Esophagus squamous epithelium (tissue), 5 donors: ENCODE data around the gene MT1A. TPM values are rescaled to one million over a fixed set of nuclear protein-coding genes. Genes with fewer than 3 reads are reported as not detected.
A peak's percentile ranks its signal among the peaks of the same experiment; 100 is the strongest.

Experiments
- DNase-seq: peaks from one replicate; lab custom pipeline; 2025; lab: John Stamatoyannopoulos, UW
- H3K27ac ChIP-seq, 4 donors: fragments of 200-600 bp; sonication (generic); one replicate each; pipeline ENCODE4 v1.5.1; 2016 to 2019; ENCODE audit warnings: mild to moderate bottlenecking in 1 of 4
- H3K27me3 ChIP-seq, 4 donors: fragments of 200-600 bp; sonication (generic); 1 replicate in 3 of 4; 2 replicates in 1 of 4; pipeline versions ENCODE4 v1.5.1 to v1.6.0; 2017 to 2021; ENCODE audit warnings: antibody characterized with exemption in 1 of 4
- H3K36me3 ChIP-seq, 3 donors: fragments of 200-600 bp; sonication (generic); one replicate each; pipeline ENCODE4 v1.5.1; 2016 to 2019
- H3K4me1 ChIP-seq, 3 donors: fragments of 200-600 bp; sonication (generic); one replicate each; pipeline ENCODE4 v1.5.1; 2017 to 2019
- H3K4me3 ChIP-seq, 4 donors: fragments of 200-600 bp; sonication (generic); 1 replicate in 3 of 4; 2 replicates in 1 of 4; pipeline ENCODE4 v1.5.1; 2016 to 2019; ENCODE audit warnings: mild to moderate bottlenecking in 2 of 4, moderate library complexity in 1 of 4
- H3K9me3 ChIP-seq, 3 donors: fragments of 200-600 bp; sonication (generic); one replicate each; pipeline ENCODE4 v1.5.1; 2016 to 2019
- POLR2A ChIP-seq, 4 donors: fragments of 450-650 bp; IDR thresholded peaks; one replicate each; pipeline ENCODE4 v1.6.1; 2017; ENCODE audit warnings: antibody characterized with exemption in 4 of 4, mild to moderate bottlenecking in 4 of 4, moderate library complexity in 3 of 4
- WGBS, 2 donors: methylation state at CpG; one replicate each; pipeline ENCODE4 v1.1.5; 2018; 5-methylcytosine and 5-hydroxymethylcytosine counted together
- intact Hi-C: fragments of 100-400 bp; cut with DNase I; formaldehyde crosslinking; loops from one replicate; pipeline ENCODE4 v1.15.0; 2022
- total RNA-seq, 4 donors: library from RNA; depleted of rRNA; stranded (reverse); fragments of >200 nt; gene quantifications; one replicate each; pipeline ENCODE4 v1.1.0, GENCODE V29; 2016
- TF ChIP-seq, protein P1 (sequence below), 6 experiments: fragments of 450-650 bp in 4 of 6; fragments of 200-600 bp in 2 of 6; sonication (generic) in 2 of 6; IDR thresholded peaks; one replicate each; pipeline ENCODE4 v1.5.1; 2016 to 2019; ENCODE audit warnings: antibody characterized with exemption in 6 of 6, mild to moderate bottlenecking in 4 of 6, moderate library complexity in 4 of 6
- donor health status: DM: yes; HTN: yes; CAD: no.

MT1A gene
- total RNA-seq, 4 donors from 2014 or later = 3.3 to 34.2 (median 5.3) TPM; not detected in 1

DNA sequence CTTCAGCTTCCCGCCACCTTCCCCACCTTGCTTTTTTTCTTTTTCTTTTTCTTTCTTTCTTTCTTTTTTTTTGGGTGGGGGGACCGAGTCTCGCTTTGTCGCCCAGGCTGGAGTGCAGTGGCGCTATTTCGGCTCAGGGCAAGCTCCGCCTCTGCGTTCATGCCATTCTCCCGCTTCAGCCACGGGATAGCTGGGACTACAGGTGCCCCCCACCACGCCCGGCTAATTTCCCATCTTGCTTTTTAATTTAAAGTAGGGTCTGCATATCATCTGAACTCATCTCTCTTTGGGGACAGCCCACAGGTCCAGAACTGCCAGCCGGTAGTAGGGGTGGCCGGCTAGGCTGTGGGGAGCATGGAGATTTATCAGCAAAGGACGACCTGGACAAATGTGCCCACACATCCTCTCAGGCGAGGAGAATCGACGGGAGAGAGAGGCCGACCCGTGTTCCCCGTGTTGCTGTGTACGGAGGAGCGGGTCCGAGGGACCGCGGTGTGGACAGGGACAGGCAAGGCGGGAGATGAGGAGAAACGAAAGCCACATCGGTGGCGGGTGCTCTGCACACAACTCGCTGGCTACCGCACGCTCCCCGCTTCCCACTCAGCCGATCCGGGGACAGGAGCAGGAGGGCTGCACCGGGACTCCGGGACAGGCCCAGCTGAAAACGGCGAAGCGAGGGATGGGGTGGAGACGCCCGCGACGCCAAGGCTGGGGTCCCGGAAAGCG lies 3.6 kb upstream of the MT1A start:
- H3K36me3 ChIP-seq = no peaks in the 10 kb centered on the region
- no peak overlapping the region for H3K27ac ChIP-seq
- H3K9me3 ChIP-seq = no peaks in the 10 kb centered on the region
- H3K4me3 ChIP-seq = peak overlapping the region in 2 of 4 donors; percentile 34 to 51
- DNase-seq = no peak
- TF ChIP-seq POLR2A (IDR thresholded peaks at IDR 0.05) = no peak
- TF ChIP-seq, protein P1, sequence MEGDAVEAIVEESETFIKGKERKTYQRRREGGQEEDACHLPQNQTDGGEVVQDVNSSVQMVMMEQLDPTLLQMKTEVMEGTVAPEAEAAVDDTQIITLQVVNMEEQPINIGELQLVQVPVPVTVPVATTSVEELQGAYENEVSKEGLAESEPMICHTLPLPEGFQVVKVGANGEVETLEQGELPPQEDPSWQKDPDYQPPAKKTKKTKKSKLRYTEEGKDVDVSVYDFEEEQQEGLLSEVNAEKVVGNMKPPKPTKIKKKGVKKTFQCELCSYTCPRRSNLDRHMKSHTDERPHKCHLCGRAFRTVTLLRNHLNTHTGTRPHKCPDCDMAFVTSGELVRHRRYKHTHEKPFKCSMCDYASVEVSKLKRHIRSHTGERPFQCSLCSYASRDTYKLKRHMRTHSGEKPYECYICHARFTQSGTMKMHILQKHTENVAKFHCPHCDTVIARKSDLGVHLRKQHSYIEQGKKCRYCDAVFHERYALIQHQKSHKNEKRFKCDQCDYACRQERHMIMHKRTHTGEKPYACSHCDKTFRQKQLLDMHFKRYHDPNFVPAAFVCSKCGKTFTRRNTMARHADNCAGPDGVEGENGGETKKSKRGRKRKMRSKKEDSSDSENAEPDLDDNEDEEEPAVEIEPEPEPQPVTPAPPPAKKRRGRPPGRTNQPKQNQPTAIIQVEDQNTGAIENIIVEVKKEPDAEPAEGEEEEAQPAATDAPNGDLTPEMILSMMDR (IDR thresholded peaks at IDR 0.05) = no peak
- peaks cover 3 to 86% (median 9%) of the 10 kb centered on the region in 4 donors for H3K27me3 ChIP-seq
- intact Hi-C loops = no loop called here
- H3K4me1 ChIP-seq = peaks cover 16 to 64% (median 29%) of the 10 kb centered on the region in 3 donors
- 19 to 40% methylated on average over 16 to 32 of the region's 47 CpGs for WGBS, 2 donors

DNA sequence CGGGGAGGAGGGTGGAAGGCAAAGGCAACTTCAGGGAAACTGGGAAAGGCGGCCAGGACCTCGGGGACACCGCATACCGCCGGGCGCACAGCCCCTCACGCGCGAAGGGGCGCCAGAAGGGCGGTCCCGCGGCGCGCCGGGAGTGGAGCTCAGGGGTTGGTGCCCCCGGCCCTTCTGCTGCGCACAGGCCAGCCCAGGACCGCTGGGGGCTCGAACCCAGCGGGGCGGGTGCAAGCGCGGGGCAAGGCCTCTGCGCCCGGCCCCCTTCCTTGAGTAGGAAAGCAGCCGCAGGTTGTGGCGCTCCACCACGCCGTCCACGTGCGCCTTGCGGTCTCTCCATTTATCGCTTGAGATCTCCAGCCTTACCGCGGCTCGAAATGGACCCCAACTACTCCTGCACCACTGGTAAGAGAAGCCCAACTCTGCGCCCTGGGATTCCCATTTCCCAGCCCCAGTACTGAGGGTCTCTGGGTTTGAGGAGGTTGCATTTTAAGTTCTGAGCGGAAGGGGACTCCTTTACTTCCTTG lies 3.0 kb upstream of the MT1A start:
- H3K4me3 ChIP-seq = peak overlapping the region in 2 of 4 donors; percentile 34 to 51
- intact Hi-C loops = no loop called here
- no peak overlapping the region for H3K27ac ChIP-seq
- H3K9me3 ChIP-seq = no peaks in the 10 kb centered on the region
- H3K27me3 ChIP-seq = peaks cover 3 to 93% (median 9%) of the 10 kb centered on the region in 4 donors
- WGBS, 2 donors = 23 to 40% methylated on average over 7 to 12 of the region's 40 CpGs
- no peak for DNase-seq
- TF ChIP-seq, protein P1 (IDR thresholded peaks at IDR 0.05) = no peak
- no peak for TF ChIP-seq POLR2A (IDR thresholded peaks at IDR 0.05)
- H3K36me3 ChIP-seq = no peaks in the 10 kb centered on the region
- H3K4me1 ChIP-seq = peaks cover 16 to 64% (median 29%) of the 10 kb centered on the region in 3 donors

DNA sequence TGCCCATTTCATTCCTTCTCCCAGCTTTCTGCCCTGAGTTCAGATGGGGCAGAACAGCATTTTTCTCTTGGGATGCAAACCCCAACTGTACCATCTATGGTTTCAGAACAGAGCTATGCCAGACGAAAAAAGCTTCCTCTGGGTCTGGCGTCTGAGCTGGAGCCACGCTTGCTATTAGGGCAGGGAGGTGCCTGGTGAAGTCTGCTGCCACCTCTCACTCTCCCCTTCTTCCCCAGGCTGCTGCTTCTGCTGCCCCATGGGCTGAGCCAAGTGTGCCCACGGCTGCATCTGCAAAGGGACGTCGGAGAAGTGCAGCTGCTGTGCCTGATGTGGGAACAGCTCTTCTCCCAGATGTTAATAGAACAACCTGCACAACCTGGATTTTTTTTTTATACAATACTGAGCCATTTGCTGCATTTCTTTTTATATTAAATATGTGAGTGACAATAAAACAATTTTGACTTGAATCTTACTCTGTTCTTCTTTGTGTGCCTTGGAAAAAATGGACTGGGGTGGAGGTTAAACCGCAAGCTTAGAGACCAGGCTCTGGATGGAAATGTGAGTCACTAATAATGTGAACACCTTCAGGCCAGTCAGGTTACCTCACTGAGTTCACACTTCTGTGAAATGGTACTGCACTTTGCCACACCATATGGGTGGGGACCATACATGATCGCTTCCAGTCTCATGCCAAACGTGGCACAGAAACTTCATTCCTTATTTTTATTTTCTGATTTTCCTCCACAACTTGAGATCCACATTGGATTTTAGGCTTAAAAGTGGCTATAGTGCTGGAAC lies 1.7 kb upstream of the MT1A start:
- Histone ChIP-seq H3K9me3 (no peaks in the 10 kb centered on the region), H3K27me3 (peaks cover 3 to 99% (median 9%) of the 10 kb centered on the region in 4 donors), H3K36me3 (no peaks in the 10 kb centered on the region), H3K4me3 (no peak overlapping the region), H3K27ac (no peak overlapping the region), H3K4me1 (peaks cover 16 to 61% (median 29%) of the 10 kb centered on the region in 3 donors)
- WGBS, 2 donors = 69 to 78% methylated on average over 6 to 7 of the region's 9 CpGs
- DNase-seq = no peak
- no peak for TF ChIP-seq POLR2A (IDR thresholded peaks at IDR 0.05)
- TF ChIP-seq, protein P1 (IDR thresholded peaks at IDR 0.05) = no peak
- intact Hi-C loops = no loop called here

DNA sequence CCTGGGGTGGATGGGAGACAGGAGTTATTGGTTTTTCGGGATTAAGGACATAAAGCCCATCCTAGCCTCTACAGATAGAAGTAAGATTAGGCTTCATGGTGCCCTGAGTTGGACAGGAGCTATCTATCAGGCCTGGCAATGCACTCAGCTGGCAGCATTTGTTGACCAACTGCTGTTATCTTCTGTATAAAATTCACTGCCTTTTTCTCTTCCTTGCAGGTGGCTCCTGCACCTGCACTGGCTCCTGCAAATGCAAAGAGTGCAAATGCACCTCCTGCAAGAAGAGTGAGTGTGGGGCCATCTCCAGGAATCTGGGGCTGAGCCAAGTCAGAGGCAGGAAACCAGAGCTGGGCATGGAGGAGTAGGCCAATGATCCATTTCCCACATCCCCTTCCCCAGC lies 579 bp downstream of the MT1A start:
- Histone ChIP-seq H3K4me1 (peaks cover 18 to 52% (median 30%) of the 10 kb centered on the region in 3 donors), H3K4me3 (no peak overlapping the region), H3K27ac (no peak overlapping the region), H3K36me3 (no peaks in the 10 kb centered on the region), H3K27me3 (peaks cover 3 to 97% (median 9%) of the 10 kb centered on the region in 4 donors), H3K9me3 (no peaks in the 10 kb centered on the region)
- no peak for DNase-seq
- 91 to 100% methylated on average over 1 of the region's 1 CpG for whole genome bisulfite sequencing, 2 donors
- TF ChIP-seq, protein P1 (IDR thresholded peaks at IDR 0.05) = no peak
- TF ChIP-seq POLR2A (IDR thresholded peaks at IDR 0.05) = no peak
- intact Hi-C loops = no loop called here
